Astrocyte (in vitro differentiated cells and primary cell): ENCODE data around the gene UQCR11. TPM values are rescaled to one million over a fixed set of nuclear protein-coding genes. Genes with fewer than 3 reads are reported as not detected.
A peak's percentile ranks its signal among the peaks of the same experiment; 100 is the strongest.

Source experiments
- DNase-seq: peaks from one replicate; pipeline ENCODE4 v3.0.0-alpha.2; 2010; ENCODE audit warnings: low read depth
- FAIRE-seq: peaks from 2 replicates; lab custom pipeline; 2011; peaks lifted over from hg19 to GRCh38; lab: Jason Lieb, UNC
- H2AFZ ChIP-seq: 2 replicates; pipeline ENCODE4 v1.6.0; 2012; ENCODE audit warnings: low read depth, low read length, inconsistent platforms
- H3K27ac ChIP-seq: 2 replicates; pipeline ENCODE4 v1.5.1; 2011; ENCODE audit warnings: low read depth, low read length, inconsistent platforms
- H3K27me3 ChIP-seq: 2 replicates; pipeline ENCODE4 v1.6.0; 2011; ENCODE audit warnings: low read length, inconsistent platforms; ENCODE audit not compliant: insufficient read depth
- H3K36me3 ChIP-seq: 2 replicates; pipeline ENCODE4 v1.5.1; 2011; ENCODE audit warnings: low read length, inconsistent platforms; ENCODE audit not compliant: insufficient read depth
- H3K4me1 ChIP-seq: 2 replicates; pipeline ENCODE4 v1.5.1; 2011; ENCODE audit warnings: low read length, inconsistent platforms; ENCODE audit not compliant: insufficient read depth
- H3K4me2 ChIP-seq: 2 replicates; pipeline ENCODE4 v1.6.0; 2012; ENCODE audit warnings: low read length, inconsistent platforms
- H3K4me3 ChIP-seq: 2 replicates; pipeline ENCODE4 v1.5.1; 2011; ENCODE audit warnings: low read depth, mild to moderate bottlenecking, low read length, inconsistent platforms; ENCODE audit not compliant: insufficient read depth
- H3K79me2 ChIP-seq: 2 replicates; pipeline ENCODE4 v1.6.0; 2012; ENCODE audit warnings: mild to moderate bottlenecking, low read length, inconsistent platforms; ENCODE audit not compliant: insufficient read depth
- H3K9ac ChIP-seq: 2 replicates; pipeline ENCODE4 v1.6.0; 2012; ENCODE audit warnings: mild to moderate bottlenecking, low read length, inconsistent platforms
- H3K9me3 ChIP-seq: 2 replicates; pipeline ENCODE4 v1.5.1; 2012; ENCODE audit warnings: low read depth, mild to moderate bottlenecking, low read length, inconsistent platforms; ENCODE audit not compliant: insufficient read depth
- H4K20me1 ChIP-seq: 2 replicates; pipeline ENCODE4 v1.6.0; 2012; ENCODE audit warnings: low read length, inconsistent platforms; ENCODE audit not compliant: insufficient read depth
- H3K27ac Mint-ChIP-seq: one replicate; pipeline ENCODE4 v1.8.0; 2021; ENCODE audit warnings: mild to moderate bottlenecking, mixed read lengths; ENCODE audit not compliant: unreplicated experiment
- H3K27me3 Mint-ChIP-seq: one replicate; pipeline ENCODE4 v1.8.0; 2021; ENCODE audit warnings: low read depth, mixed read lengths; ENCODE audit not compliant: unreplicated experiment
- H3K36me3 Mint-ChIP-seq: one replicate; pipeline ENCODE4 v1.8.0; 2021; ENCODE audit warnings: low read depth, mixed read lengths; ENCODE audit not compliant: unreplicated experiment
- H3K4me1 Mint-ChIP-seq: one replicate; pipeline ENCODE4 v1.8.0; 2021; ENCODE audit warnings: low read depth, mixed read lengths; ENCODE audit not compliant: unreplicated experiment
- H3K4me3 Mint-ChIP-seq: one replicate; pipeline ENCODE4 v1.8.0; 2021; ENCODE audit warnings: mild to moderate bottlenecking, moderate library complexity, mixed read lengths; ENCODE audit not compliant: unreplicated experiment
- H3K9me3 Mint-ChIP-seq: one replicate; pipeline ENCODE4 v1.8.0; 2021; ENCODE audit warnings: mild to moderate bottlenecking, mixed read lengths; ENCODE audit not compliant: unreplicated experiment
- EZH2 ChIP-seq: IDR thresholded peaks from 2 replicates; pipeline ENCODE4 v1.6.1; 2012; ENCODE audit warnings: mild to moderate bottlenecking, low read length, inconsistent platforms; ENCODE audit not compliant: insufficient read depth
- total RNA-seq: library from RNA; stranded (reverse); gene quantifications from 2 replicates; pipeline ENCODE4 v1.2.1, GENCODE V29; 2021
- TF ChIP-seq, protein P1 (sequence below): IDR thresholded peaks from 2 replicates; pipeline ENCODE4 v1.5.1; 2011; ENCODE audit warnings: low read depth, mild to moderate bottlenecking, inconsistent platforms, low read length, moderate library complexity; ENCODE audit not compliant: insufficient read depth

Gene UQCR11
- total RNA-seq, 1 donor from 2014 or later, result 255 TPM

DNA sequence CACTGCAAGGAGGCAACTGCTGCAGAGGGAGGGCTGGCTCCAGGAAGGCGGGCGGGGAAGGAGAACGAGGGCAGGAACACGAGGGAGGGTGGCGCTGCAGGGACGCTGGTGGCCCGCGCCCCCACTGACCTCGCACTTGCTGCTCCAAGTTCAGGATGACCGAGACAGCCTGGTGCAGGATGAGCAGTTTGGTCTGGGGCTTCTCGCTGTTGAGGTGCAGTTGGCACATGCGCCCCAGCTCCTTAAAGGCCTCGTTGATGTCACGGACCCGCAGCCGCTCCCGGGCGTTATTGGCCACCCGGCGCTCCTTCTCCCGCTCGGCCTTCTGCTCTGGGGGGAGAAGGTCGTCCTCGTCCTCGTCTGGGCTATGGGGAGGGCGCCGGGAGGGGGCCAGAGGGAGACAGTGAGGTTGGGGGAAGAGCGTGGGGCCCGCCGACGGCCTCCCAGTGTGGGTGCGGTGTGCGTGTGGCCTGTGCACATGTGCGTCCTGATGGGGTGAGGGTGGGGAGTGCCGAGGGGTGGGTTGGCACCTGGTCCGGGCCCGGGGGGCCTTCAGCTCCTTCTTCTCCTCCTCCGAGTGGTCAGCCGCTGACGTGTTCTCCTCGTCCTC lies 10.0 kb upstream of the UQCR11 start:
- H3K79me2 ChIP-seq, result peaks cover 2% of the 10 kb centered on the region
- no peak overlapping the region for H2AFZ ChIP-seq
- H3K9me3 Mint-ChIP-seq, result no peaks in the 10 kb centered on the region
- H3K9me3 ChIP-seq, result no peaks in the 10 kb centered on the region
- no peak overlapping the region for H3K4me3 Mint-ChIP-seq
- no peak overlapping the region for H3K4me3 ChIP-seq
- peaks cover 5% of the 10 kb centered on the region for H3K36me3 Mint-ChIP-seq
- no peaks in the 10 kb centered on the region for H3K27me3 Mint-ChIP-seq
- H3K27ac Mint-ChIP-seq, result no peak overlapping the region
- TF ChIP-seq, protein P1, sequence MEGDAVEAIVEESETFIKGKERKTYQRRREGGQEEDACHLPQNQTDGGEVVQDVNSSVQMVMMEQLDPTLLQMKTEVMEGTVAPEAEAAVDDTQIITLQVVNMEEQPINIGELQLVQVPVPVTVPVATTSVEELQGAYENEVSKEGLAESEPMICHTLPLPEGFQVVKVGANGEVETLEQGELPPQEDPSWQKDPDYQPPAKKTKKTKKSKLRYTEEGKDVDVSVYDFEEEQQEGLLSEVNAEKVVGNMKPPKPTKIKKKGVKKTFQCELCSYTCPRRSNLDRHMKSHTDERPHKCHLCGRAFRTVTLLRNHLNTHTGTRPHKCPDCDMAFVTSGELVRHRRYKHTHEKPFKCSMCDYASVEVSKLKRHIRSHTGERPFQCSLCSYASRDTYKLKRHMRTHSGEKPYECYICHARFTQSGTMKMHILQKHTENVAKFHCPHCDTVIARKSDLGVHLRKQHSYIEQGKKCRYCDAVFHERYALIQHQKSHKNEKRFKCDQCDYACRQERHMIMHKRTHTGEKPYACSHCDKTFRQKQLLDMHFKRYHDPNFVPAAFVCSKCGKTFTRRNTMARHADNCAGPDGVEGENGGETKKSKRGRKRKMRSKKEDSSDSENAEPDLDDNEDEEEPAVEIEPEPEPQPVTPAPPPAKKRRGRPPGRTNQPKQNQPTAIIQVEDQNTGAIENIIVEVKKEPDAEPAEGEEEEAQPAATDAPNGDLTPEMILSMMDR, result no peak
- no peak for TF ChIP-seq EZH2
- H3K4me1 Mint-ChIP-seq, result peaks cover 3% of the 10 kb centered on the region
- H3K4me1 ChIP-seq, result peaks cover 7% of the 10 kb centered on the region
- no peak overlapping the region for H3K27ac ChIP-seq
- peaks cover 16% of the 10 kb centered on the region for H3K36me3 ChIP-seq
- no peak overlapping the region for H3K9ac ChIP-seq
- H4K20me1 ChIP-seq, result peaks cover 45% of the 10 kb centered on the region
- no peak for DNase-seq
- no peak overlapping the region for H3K4me2 ChIP-seq
- H3K27me3 ChIP-seq, result no peaks in the 10 kb centered on the region
- FAIRE-seq, result no peak

DNA sequence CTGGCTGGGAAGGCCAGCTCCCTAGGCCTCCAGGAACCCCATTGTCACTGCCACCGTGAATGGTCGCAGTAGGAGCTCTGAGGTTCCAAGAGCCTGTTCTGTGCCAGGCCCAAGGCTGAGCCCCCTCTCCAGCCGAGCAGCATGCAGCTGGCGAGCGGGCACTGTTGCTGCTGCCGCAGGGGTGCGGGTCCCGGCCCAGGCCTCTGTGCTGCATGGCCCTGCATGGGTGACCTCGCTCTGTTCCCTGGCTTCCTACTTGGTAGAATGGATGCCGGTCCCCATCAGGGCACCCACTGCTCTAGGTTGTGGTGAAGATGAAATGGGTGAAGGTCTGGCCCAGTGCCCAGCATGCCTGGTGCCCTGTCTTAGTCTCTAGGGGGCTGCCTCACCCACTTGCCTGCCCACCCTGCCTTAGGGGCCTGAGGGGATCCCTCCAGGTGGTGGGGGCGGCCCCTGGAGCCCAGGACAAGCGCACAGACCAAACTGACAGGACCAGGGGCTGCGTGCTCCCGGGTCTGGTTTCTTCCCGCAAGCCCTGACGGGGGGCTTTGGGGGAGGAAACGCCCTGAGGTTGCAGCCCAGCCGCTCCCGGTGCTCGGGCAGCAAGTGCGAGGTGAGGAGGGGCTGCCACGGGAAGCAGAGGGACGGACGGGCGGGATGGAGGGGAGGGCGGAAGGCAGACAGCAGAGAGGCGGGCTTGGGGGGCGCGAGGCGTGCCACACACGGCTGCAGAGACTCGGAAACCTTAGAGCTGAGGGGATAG lies 8.7 kb upstream of the UQCR11 start:
- Mint-ChIP-seq H3K4me1 (peaks cover 2% of the 10 kb centered on the region), H3K27ac (no peak overlapping the region), H3K4me3 (no peak overlapping the region), H3K27me3 (no peaks in the 10 kb centered on the region), H3K9me3 (no peaks in the 10 kb centered on the region), H3K36me3 (peaks cover 7% of the 10 kb centered on the region)
- Histone ChIP-seq H3K79me2 (no peaks in the 10 kb centered on the region), H3K9ac (no peak overlapping the region), H3K27me3 (no peaks in the 10 kb centered on the region), H3K4me1 (peaks cover 7% of the 10 kb centered on the region), H3K9me3 (no peaks in the 10 kb centered on the region), H4K20me1 (peaks cover 45% of the 10 kb centered on the region), H3K4me3 (no peak overlapping the region), H3K4me2 (no peak overlapping the region), H3K27ac (no peak overlapping the region), H2AFZ (no peak overlapping the region), H3K36me3 (peaks cover 16% of the 10 kb centered on the region)
- FAIRE-seq (no peak), DNase-seq (no peak)
- TF ChIP-seq, protein P1, result no peak
- no peak for TF ChIP-seq EZH2

DNA sequence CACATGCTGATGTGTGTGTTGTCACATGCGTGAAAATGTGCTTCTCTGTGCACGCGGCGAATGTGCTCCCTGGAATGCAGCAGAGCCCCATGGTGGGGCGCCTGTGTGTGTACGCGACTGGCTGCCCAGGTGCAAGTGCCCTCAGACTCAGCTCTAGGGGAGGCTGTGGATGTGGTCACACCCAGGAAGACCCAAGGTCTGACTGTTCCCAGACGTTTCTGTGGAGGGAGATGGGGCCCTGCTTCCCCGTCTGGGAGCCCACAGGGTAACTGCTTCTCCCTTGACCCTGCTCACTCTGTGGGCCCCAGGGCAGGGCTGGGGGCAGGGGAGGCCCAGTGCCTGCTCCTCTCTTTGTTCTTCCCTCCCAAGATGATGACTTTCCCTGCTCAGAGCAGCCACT lies 7.9 kb upstream of the UQCR11 start:
- no peak overlapping the region for H3K4me3 Mint-ChIP-seq
- no peak overlapping the region for H3K4me3 ChIP-seq
- H3K4me1 Mint-ChIP-seq, result peaks cover 2% of the 10 kb centered on the region
- no peak overlapping the region for H3K9ac ChIP-seq
- H3K4me2 ChIP-seq, result no peak overlapping the region
- no peaks in the 10 kb centered on the region for H3K27me3 Mint-ChIP-seq
- H3K36me3 ChIP-seq, result peaks cover 16% of the 10 kb centered on the region
- TF ChIP-seq, protein P1, result no peak
- TF ChIP-seq EZH2, result no peak
- no peak overlapping the region for H3K27ac ChIP-seq
- H4K20me1 ChIP-seq, result peaks cover 39% of the 10 kb centered on the region
- H3K27me3 ChIP-seq, result no peaks in the 10 kb centered on the region
- no peak overlapping the region for H2AFZ ChIP-seq
- peaks cover 7% of the 10 kb centered on the region for H3K36me3 Mint-ChIP-seq
- DNase-seq (no peak), FAIRE-seq (no peak)
- no peaks in the 10 kb centered on the region for H3K79me2 ChIP-seq
- H3K9me3 ChIP-seq, result no peaks in the 10 kb centered on the region
- H3K27ac Mint-ChIP-seq, result peak overlapping the region; percentile 41
- peaks cover 7% of the 10 kb centered on the region for H3K4me1 ChIP-seq
- no peaks in the 10 kb centered on the region for H3K9me3 Mint-ChIP-seq
